ENCODE results near the gene VWF.

DNA sequence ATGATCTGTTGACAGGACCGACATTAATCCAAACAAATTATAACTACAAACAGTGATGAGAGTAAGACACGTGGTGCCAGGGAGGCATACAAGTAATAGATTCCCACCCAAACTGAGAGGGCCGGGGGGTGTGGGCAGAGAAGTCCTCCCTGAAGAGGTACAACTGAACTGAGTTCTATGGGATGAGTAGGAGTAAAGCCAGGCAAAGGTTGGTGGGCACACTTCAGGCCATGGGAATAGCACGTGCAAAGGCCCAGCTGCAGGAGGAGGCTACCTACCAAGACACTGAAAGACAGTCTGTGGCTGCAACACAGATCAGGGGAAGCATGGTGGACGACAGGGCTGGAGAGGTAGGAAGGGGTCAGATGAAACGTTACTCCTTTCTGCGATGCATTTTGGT lies 22.0 kb upstream of the VWF start:
- no peak for TF ChIP-seq POLR2A (IDR thresholded peaks at IDR 0.05)
- TF ChIP-seq, protein P1, sequence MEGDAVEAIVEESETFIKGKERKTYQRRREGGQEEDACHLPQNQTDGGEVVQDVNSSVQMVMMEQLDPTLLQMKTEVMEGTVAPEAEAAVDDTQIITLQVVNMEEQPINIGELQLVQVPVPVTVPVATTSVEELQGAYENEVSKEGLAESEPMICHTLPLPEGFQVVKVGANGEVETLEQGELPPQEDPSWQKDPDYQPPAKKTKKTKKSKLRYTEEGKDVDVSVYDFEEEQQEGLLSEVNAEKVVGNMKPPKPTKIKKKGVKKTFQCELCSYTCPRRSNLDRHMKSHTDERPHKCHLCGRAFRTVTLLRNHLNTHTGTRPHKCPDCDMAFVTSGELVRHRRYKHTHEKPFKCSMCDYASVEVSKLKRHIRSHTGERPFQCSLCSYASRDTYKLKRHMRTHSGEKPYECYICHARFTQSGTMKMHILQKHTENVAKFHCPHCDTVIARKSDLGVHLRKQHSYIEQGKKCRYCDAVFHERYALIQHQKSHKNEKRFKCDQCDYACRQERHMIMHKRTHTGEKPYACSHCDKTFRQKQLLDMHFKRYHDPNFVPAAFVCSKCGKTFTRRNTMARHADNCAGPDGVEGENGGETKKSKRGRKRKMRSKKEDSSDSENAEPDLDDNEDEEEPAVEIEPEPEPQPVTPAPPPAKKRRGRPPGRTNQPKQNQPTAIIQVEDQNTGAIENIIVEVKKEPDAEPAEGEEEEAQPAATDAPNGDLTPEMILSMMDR (IDR thresholded peaks at IDR 0.05), result no peak
